DMS53 (cell line): ENCODE measurements around the gene NEGR1.

Source experiments
- DNase-seq: peaks from one replicate; lab custom pipeline; 2025; lab: John Stamatoyannopoulos, UW

The NEGR1 gene

DNA sequence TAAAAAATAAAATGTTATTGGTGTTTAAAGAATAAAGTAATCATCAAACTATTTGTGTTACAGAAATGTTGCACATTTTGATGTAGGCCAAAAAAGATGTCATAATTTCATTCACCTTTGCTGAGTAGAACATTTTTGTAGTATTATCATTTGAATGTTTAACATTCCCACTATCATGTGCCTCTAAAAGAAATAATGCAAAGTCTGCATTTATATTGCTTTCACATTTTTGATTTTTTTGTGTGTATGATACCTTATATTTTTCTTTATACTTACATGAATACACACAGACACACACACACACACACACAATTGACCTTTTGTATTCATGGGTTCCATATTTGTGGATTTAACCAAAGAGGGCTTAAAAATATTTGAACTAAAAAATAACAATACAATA is 657.3 kb downstream of the NEGR1 start:
- no peak for DNase-seq

- no peak for DNase-seq
Observed at GRCh38 chr1:71623888-71624287, 658.5 kb downstream of the NEGR1 start.

- peak; percentile 39 for DNase-seq
Observed at GRCh38 chr1:71621785-71622184, 660.6 kb downstream of the NEGR1 start.

- no peak for DNase-seq
Observed at GRCh38 chr1:71618766-71619530, 663.4 kb downstream of the NEGR1 start.

GRCh38 chr1:71618191-71618590 is 664.1 kb downstream of the NEGR1 start:
- DNase-seq = no peak

- DNase-seq = no peak
Observed at GRCh38 chr1:71610476-71610875, 671.9 kb downstream of the NEGR1 start.

- no peak for DNase-seq
Observed at GRCh38 chr1:71603044-71603776, 679.1 kb downstream of the NEGR1 start.

- DNase-seq = no peak
Observed at GRCh38 chr1:71600023-71600422, 682.3 kb downstream of the NEGR1 start.

DNA sequence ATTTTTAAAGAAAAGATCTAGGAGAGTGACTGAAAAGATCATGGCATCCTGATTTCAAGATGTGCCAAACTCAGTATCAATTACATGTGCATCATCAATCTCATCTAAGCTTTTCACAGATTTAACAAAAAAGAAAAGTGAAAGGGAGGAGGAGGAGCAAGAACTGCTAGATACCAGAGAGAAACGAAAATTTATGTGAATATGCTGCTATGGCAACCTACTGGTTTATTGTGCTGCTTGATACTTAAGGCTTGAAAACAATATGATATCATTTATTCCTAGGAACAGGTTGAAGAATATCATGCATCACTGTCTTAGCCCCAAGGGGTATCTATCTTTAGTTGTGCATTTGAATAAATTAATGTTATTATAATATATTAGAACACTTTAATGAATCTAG is 683.0 kb downstream of the NEGR1 start:
- DNase-seq = peak; percentile 22

DNA sequence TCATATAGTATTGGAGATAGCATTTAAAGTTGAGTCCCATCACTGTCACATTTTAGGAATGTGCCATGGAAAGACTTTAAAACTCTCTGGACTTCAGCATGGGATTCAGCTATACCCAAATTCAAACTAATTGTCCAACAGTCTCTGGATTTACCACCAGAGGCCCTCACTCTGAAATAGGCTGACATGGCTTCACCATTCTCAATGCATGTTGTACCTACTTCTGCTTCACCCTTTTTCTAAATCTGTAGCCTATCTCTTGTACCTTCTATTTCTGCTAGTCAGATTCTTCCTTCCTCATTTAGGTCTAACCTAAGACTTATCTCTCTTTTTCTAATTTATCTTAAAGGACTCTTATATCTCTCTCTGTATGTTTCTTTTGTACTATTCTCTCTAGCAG is 688.8 kb downstream of the NEGR1 start:
- DNase-seq = peak; percentile 56

- peak; percentile 22 for DNase-seq
Observed at GRCh38 chr1:71592646-71593274, 689.6 kb downstream of the NEGR1 start.

- DNase-seq = no peak
Observed at GRCh38 chr1:71589005-71589404, 693.3 kb downstream of the NEGR1 start.

- DNase-seq = peak; percentile 79
Observed at GRCh38 chr1:71587961-71588360, 694.4 kb downstream of the NEGR1 start.

GRCh38 chr1:71586030-71586429 is 696.3 kb downstream of the NEGR1 start:
- DNase-seq = peak; percentile 39

DNA sequence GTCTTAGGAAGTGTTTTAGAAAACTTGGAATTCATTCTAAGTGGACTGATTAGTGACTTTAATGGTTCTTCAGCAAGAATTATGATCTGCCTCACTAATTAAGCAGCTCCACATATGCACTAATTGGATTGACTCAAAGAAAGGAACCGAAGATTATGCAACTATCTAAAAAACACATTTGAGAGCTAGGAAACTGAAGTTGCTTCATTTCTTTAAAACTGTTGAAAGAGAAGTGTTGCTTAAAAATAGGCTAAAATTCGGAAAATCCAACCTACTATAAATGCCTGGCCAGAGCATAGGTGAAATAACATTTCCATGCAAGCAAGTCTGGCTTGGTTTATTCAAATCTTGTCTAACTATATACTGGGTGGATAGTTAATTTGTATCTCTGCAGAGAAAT is 698.6 kb downstream of the NEGR1 start:
- DNase-seq = no peak

DNA sequence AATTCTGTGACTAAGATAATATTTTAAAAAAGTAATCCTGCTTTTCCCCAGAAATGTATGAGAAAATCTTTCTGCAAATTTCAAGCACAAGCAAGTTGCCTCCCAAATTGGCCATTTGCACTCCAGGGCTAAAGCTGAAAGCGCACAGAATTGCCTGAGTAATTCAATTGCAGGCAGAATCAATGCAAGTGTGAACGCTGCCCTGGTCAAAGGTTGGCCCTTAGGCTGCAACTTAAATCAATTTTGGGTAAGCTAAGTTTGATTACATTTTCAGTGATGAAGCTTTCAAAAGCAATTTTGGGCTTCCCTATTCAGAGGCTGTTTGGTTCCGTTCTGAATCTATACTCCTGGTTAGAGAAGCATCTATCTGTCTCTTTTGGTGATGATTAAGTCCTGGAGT is 699.7 kb downstream of the NEGR1 start:
- DNase-seq = no peak

DNA sequence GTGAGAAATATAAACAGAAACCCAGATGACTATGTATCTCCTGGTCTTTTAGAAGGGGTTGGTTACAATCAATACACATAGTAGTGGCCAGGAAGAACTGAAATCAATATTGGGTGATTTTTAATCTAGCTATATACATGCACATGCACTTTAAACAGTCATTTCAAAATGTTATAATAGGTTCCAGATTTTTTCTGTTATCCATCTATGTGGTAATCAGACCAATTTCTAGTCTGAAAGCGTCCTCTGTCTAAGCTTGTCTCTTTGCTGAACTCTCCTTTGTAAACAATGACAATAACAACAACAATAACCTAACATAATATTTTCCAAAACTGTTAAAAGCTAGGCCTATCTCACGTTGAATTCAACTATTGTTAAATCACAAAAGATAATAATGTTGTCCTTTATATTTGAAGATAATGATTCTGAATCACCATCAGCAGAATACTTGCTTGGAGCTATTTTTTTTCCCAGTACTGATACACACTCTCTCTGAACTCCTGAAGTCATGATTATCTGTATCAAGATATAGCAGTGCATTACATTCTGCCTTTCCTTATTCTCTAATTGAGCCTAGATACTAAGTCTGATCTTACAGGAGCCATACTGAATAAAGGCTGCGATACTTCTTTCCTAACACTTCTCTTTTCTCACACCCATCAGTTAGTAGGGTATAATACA is 704.7 kb downstream of the NEGR1 start:
- no peak for DNase-seq

GRCh38 chr1:71572038-71572437 is 710.3 kb downstream of the NEGR1 start:
- DNase-seq = no peak

GRCh38 chr1:71566413-71566812 is 715.9 kb downstream of the NEGR1 start:
- DNase-seq = no peak

DNA sequence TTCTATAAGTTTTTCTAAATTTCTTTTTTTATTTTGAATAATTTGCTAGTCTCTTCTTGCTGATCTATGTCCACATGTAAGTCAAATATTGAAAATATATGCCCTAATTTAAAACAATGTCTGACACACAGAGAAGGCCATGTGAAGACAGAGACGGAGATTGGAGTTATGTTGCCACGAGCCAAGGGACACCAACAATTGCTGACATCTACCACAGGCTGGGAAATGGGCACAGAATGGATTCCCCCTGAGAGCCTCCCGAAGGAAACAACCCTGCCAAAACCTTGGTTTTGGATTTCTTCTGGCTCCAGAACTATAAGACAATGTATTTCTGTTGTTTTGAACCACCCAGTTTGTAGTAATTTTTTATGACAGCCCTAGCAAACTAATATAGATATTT is 716.5 kb downstream of the NEGR1 start:
- no peak for DNase-seq

- no peak for DNase-seq
Observed at GRCh38 chr1:71565262-71565661, 717.1 kb downstream of the NEGR1 start.

DNA sequence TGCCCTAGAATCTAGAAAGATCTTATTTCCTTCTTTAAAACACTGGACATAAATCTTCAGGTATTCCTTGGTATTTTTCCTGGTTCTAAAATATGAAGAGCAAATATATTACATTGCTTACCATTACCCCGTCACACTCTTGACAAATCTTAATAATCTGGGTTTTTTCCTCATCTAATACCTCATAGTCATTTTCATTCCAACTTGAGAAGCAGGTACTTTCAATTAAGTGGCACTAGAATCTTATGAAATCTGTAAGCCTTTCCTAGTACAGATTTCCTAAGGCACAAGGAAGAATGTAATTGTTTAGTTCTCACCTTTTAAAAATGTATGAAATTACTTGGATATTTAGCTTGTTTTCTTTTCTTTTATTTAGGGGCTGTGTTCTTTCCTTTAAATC is 720.0 kb downstream of the NEGR1 start:
- no peak for DNase-seq

DNA sequence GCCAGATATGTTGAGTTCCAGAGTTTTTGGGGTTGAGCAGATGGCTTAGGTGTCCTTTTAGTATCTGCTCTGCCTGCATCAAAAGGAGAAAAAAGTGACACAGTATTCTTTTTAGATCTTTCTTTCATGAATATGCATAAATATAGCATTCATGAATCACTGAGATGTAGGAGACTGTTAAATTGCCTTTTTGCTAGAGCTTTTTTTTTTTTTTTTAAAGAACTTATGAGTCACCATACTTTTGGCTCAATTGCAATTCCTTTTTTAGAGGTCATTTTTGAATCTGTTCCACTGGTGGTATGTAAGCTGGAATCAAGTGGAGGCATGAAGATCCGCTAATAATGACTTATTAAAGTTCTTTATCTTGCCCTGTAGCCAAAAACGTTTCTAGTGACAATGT is 720.6 kb downstream of the NEGR1 start:
- DNase-seq = no peak
